Lower lobe of right lung (tissue), 2 donors: ENCODE data around the gene HORMAD1. TPM values are rescaled to one million over a fixed set of nuclear protein-coding genes. Genes with fewer than 3 reads are reported as not detected.
A peak's percentile ranks its signal among the peaks of the same experiment; 100 is the strongest.
"Not testable (repeated sequence)": the region's sequence is repeated elsewhere in the genome, so short reads cannot be mapped to it uniquely, and the experiment has no call there.

Source experiments
- ATAC-seq, 2 donors: fragments of 200-7000 bp; cut with Tn5 transposase; one replicate each; pipeline ENCODE4 v1.9.1; 2020 to 2022; ENCODE audit warnings: mild to moderate bottlenecking in 2 of 2, moderate library complexity in 2 of 2
- DNase-seq: peaks from one replicate; pipeline ENCODE4 v3.0.0-alpha.2; 2020
- H3K27ac ChIP-seq: fragments of 200-600 bp; one replicate; pipeline ENCODE4 v1.8.0; 2022
- H3K27me3 ChIP-seq: fragments of 200-600 bp; one replicate; pipeline ENCODE4 v1.8.0; 2022; ENCODE audit warnings: low read depth
- H3K36me3 ChIP-seq: fragments of 200-600 bp; one replicate; pipeline ENCODE4 v1.8.0; 2022; ENCODE audit warnings: mild to moderate bottlenecking
- H3K4me1 ChIP-seq: fragments of 200-600 bp; one replicate; pipeline ENCODE4 v1.8.0; 2022
- H3K4me3 ChIP-seq: fragments of 200-600 bp; one replicate; pipeline ENCODE4 v1.8.0; 2022; ENCODE audit warnings: mild to moderate bottlenecking
- H3K9me3 ChIP-seq: fragments of 200-600 bp; one replicate; pipeline ENCODE4 v1.8.0; 2022
- CTCF ChIP-seq: fragments of 200-600 bp; IDR thresholded peaks from one replicate; pipeline ENCODE4 v1.8.0; 2022; ENCODE audit warnings: antibody characterized with exemption, mild to moderate bottlenecking
- intact Hi-C: fragments of 100-400 bp; cut with DNase I; formaldehyde crosslinking; loops from one replicate; pipeline ENCODE4 v1.11.0; 2022
- long read RNA-seq: library from polyadenylated mRNA; unstranded; transcript quantifications from one replicate; pipeline ENCODE4 v2.0.0, GENCODE V29; 2021
- total RNA-seq: library from RNA; stranded (reverse); fragmentation: NEBNext Ultra II Directional; extraction: Animal tissue kit (Norgen Biotek cat#: 25700); gene quantifications from one replicate; pipeline ENCODE4 v1.2.1, GENCODE V29; 2021
- donor health status: DM: no; HTN: yes; CAD: no; lungs with severe emphysema.

The HORMAD1 gene
- 2.7 TPM for total RNA-seq
- long read RNA-seq, partial matches to known transcripts, result 0 of 2 reads
- long read RNA-seq, other reads (novel, unspliced or antisense), result 2 of 2 reads

- intact Hi-C loops, result no loop called here
- no peaks in the 10 kb centered on the region for H3K27me3 ChIP-seq
- H3K4me3 ChIP-seq, result no peak within 1 kb of the TSS
- H3K36me3 ChIP-seq, result no peaks in the 10 kb centered on the region
- TF ChIP-seq CTCF, result no peak
- no peaks in the 10 kb centered on the region for H3K4me1 ChIP-seq
- DNase-seq (no peak), ATAC-seq (no peak)
- no peak within 1 kb of the TSS for H3K27ac ChIP-seq
- H3K9me3 ChIP-seq, result no peaks in the 10 kb centered on the region
Observed at GRCh38 chr1:150720703-150721102, at the start of gene HORMAD1. HORMAD1 (minus strand) TSS chr1:150720895; CDS start chr1:150719505, 1,390 bp downstream.

- ATAC-seq, H3K4me3 ChIP-seq, H3K27me3 ChIP-seq, intact Hi-C loops, H3K36me3 ChIP-seq, DNase-seq, H3K9me3 ChIP-seq, H3K27ac ChIP-seq: not testable (repeated sequence)
- H3K4me1 ChIP-seq, result peaks cover 22% of the 10 kb centered on the region
Observed at GRCh38 chr1:150767704-150768103, 47.0 kb upstream of the HORMAD1 start.

GRCh38 chr1:150765977-150766301 lies 45.2 kb upstream of the HORMAD1 start:
- peak overlapping the region; percentile 88 for H3K27ac ChIP-seq
- H3K4me3 ChIP-seq, result peak overlapping the region; percentile 55
- DNase-seq, H3K9me3 ChIP-seq, ATAC-seq, intact Hi-C loops, H3K36me3 ChIP-seq, H3K27me3 ChIP-seq: not testable (repeated sequence)
- peaks cover 22% of the 10 kb centered on the region for H3K4me1 ChIP-seq

- ATAC-seq (peak; percentile 88 to 89), DNase-seq (no peak)
- H3K27ac ChIP-seq, result peak within 1 kb of the TSS; percentile 88
- no peaks in the 10 kb centered on the region for H3K27me3 ChIP-seq
- intact Hi-C loops, result no loop called here
- no peaks in the 10 kb centered on the region for H3K36me3 ChIP-seq
- no peak for TF ChIP-seq CTCF
- H3K4me1 ChIP-seq, result peaks cover 25% of the 10 kb centered on the region
- peak within 1 kb of the TSS; percentile 55 for H3K4me3 ChIP-seq
- H3K9me3 ChIP-seq, result no peaks in the 10 kb centered on the region
Observed at GRCh38 chr1:150765296-150765976, 44.7 kb upstream of the HORMAD1 start, which contains the start of gene CTSS. CTSS (minus strand) TSS chr1:150765778; CDS start chr1:150764763, 1,015 bp downstream.

GRCh38 chr1:150764617-150765101 lies 44.0 kb upstream of the HORMAD1 start:
- peak overlapping the region; percentile 88 for H3K27ac ChIP-seq
- peaks cover 33% of the 10 kb centered on the region for H3K4me1 ChIP-seq
- H3K4me3 ChIP-seq, result peak overlapping the region; percentile 55
- H3K27me3 ChIP-seq, result no peaks in the 10 kb centered on the region
- H3K36me3 ChIP-seq, result no peaks in the 10 kb centered on the region
- ATAC-seq, result peak; percentile 58 to 74
- no peaks in the 10 kb centered on the region for H3K9me3 ChIP-seq
- DNase-seq, result no peak
- intact Hi-C loops, result no loop called here
- TF ChIP-seq CTCF, result no peak

GRCh38 chr1:150763018-150763417 lies 42.3 kb upstream of the HORMAD1 start:
- intact Hi-C loops, result no loop called here
- H3K4me1 ChIP-seq, result peaks cover 35% of the 10 kb centered on the region
- H3K4me3 ChIP-seq, result peak overlapping the region; percentile 55
- H3K9me3 ChIP-seq, result no peaks in the 10 kb centered on the region
- no peak overlapping the region for H3K27ac ChIP-seq
- H3K27me3 ChIP-seq, result no peaks in the 10 kb centered on the region
- peaks cover 4% of the 10 kb centered on the region for H3K36me3 ChIP-seq
- ATAC-seq, result no peak
- TF ChIP-seq CTCF, result no peak
- DNase-seq, result no peak
